Inflammatory macrophage treated with lipopolysaccharide for 4 hours (primary cell): ENCODE results near the gene EIF5.

Source experiments
- DNase-seq: peaks from one replicate; pipeline ENCODE4 v3.0.0-alpha.2; 2020

The EIF5 gene

GRCh38 chr14:103374121-103374520 lies 40.1 kb downstream of the EIF5 start:
- no peak for DNase-seq

GRCh38 chr14:103377522-103378037 lies 43.5 kb downstream of the EIF5 start:
- no peak for DNase-seq

DNA sequence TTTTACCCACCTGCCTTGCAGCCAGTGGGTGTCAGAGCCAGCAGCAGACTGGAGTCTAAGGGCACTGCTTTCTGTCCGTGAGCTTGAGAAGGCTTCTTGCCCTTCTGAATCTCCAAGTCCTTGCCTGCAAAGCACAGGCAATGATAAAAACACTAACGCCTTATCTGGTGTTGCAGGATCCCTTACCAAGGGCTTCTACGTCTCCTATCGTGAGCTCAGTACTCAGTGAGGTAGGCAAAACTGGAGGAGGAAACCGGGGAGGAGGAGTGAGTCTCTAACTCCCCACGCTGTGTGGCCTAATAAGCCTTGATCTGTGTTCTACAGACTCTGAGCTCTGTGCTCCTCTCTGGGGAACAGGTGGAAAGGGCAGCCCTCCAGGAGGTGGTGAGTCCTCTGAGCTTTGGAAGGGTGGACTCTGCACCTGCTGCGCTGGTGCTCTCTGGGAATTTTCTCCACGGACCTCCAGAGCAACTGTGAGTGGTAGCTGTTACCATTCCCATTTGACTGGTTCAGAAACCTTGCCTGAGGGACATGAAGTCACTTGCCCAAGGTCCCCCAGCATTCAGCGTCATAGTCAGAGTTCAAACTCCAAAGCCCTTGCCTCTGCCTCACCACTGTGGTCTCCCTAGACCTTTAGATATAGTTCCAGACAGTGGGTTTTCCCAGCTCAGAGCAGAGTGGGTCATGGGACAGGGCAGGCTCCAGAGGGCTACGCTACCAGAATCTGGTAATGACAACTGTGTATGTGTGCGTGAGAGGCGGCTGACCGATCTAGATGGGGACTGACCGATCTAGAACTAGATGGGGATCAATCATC lies 44.2 kb downstream of the EIF5 start:
- no peak for DNase-seq

DNA sequence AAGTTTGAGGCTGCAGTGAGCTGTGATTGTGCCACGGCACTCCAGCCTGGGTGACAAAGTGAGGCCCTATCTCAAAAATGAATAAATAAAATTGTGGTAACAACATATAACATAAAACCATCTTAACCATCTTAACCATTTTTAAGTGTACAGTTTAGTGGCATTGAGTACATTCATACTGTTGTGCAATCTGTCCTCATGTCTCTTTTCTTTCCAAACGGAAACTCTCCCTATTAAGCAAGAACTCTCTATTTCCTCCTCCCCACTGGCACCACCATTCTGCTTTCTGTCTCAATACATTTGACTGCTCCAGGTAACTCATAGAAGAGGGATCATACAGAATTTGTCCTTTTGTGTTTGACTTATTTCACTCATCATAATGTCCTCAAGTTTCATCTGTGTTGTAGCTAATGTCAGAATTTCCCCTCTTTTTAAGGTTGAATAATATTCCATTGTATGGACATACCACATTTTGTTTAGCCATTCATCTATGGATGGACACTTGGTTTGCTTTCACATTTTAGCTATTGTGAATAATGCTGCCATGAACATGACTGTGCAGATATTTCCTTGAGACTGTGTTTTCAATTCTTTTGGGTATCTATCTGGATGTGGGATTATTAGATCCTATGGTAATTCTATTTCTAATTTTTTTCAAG lies 46.8 kb downstream of the EIF5 start:
- peak; percentile 86 for DNase-seq

DNA sequence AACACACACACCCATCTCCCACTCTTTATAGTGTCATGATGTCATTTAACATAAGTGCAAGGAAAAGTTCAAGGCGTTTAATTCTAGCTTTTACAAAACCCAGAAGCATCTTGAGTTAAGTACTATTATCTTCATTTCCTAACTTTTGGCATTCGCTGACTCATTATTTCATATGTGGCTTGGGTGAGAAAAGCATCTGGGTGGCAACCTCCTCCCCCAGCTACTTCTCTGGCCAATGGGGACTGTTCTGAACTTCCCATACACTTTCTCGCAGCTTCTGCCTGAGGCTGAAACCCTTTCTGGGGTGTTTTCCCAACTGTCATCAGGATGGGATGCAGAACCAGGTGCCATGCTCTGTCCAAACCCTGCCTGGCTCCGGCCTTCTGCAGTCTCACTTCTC lies 48.3 kb downstream of the EIF5 start:
- DNase-seq = peak; percentile 92

GRCh38 chr14:103384450-103385151 lies 50.6 kb downstream of the EIF5 start:
- no peak for DNase-seq

- DNase-seq = peak; percentile 98
Measured at GRCh38 chr14:103385152-103385928, 51.3 kb downstream of the EIF5 start, which contains the start of gene MARK3. TSS of gene MARK3 (plus strand) at chr14:103385415. CDS start at chr14:103386030, 615 bp downstream.

GRCh38 chr14:103385929-103386712 lies 52.1 kb downstream of the EIF5 start:
- DNase-seq = no peak

DNA sequence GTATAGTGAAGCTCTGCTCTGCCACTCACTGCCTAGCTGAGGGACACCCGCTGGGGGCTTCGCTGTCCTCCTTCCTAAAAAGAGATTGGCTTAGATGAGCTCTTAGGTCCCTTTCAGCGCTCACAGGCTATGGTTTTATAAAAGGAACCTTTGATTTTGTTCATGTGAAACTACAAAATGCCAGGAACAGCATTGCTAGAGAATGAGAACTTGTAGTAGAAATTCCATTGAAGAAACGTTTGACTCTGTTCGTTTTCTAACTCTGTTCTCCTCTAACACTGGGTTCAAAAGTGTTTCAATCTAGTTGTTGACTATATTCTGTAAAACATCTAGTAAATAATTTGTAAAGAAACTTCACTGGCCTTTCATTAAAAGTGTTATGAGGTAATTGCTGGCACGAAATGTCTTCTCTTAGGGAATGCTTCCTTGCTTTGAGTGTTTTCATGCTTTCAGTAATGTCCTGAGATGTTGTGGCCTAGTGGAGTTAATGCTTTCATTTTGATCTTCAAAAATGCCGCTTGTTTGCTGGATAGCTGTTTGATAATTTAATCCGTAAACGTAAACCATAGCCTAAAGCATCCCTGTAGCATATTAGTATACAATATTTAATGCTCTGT lies 52.8 kb downstream of the EIF5 start:
- no peak for DNase-seq

DNA sequence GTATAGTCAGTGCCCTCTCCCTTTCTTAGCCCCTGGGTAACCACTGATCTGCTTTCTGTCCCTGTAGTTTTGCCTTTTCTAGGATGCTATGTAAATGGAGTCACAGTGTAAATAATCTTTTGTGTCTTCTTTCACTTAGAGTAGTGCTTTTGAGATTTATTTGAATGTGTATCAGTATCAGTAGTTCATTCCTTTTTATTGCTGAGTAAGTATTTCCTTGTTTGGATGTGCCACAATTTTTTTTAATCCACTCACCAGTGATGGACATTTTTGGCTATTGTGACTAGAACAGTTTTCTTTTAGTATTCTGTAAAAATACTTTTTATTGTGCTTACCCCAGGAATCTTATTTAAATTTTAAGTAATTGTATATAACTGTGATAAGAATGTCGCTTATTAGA lies 54.6 kb downstream of the EIF5 start:
- no peak for DNase-seq

DNA sequence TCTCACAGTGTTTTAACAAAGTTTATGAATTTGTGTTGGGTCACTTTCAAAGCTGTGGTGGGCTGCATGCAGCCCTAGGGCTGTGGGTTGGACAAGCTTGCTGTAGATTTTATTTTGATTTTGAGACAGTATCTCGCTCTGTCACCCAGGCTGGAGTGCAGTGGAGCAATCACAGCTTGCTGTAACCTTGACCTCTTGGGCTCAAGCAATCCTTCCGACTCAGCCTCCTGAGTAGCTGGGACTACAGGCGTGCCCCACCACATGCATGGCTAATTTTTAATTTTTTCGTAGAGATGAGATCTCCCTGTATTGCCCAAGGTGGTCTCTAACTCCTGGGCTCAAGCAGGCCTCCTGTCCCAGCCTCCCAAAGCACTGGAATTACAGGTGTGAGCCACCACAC lies 56.6 kb downstream of the EIF5 start:
- DNase-seq = no peak

- peak; percentile 82 for DNase-seq
Measured at GRCh38 chr14:103391048-103391447, 57.0 kb downstream of the EIF5 start.

DNA sequence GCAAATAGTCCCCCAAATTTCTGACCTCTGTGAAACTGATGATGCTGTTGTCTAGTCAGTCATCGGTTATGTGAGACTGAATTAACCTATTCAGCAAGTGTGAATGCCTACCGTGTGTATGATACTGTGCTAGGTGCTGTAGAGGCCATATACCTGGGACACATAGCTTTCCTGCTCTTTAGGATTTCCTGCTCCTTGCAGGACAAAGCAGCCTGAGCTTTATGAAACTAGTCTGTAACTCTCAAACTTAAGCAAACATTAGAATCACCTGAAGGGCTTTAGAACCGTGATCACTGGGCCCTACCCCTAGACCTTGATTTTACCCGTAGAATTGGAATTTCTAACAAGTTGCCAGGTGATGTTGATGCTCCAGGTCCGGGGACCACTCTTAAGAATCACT lies 58.1 kb downstream of the EIF5 start:
- no peak for DNase-seq

GRCh38 chr14:103392572-103392971 lies 58.5 kb downstream of the EIF5 start:
- no peak for DNase-seq

- peak; percentile 47 for DNase-seq
Measured at GRCh38 chr14:103393070-103393469, 59.0 kb downstream of the EIF5 start.

DNA sequence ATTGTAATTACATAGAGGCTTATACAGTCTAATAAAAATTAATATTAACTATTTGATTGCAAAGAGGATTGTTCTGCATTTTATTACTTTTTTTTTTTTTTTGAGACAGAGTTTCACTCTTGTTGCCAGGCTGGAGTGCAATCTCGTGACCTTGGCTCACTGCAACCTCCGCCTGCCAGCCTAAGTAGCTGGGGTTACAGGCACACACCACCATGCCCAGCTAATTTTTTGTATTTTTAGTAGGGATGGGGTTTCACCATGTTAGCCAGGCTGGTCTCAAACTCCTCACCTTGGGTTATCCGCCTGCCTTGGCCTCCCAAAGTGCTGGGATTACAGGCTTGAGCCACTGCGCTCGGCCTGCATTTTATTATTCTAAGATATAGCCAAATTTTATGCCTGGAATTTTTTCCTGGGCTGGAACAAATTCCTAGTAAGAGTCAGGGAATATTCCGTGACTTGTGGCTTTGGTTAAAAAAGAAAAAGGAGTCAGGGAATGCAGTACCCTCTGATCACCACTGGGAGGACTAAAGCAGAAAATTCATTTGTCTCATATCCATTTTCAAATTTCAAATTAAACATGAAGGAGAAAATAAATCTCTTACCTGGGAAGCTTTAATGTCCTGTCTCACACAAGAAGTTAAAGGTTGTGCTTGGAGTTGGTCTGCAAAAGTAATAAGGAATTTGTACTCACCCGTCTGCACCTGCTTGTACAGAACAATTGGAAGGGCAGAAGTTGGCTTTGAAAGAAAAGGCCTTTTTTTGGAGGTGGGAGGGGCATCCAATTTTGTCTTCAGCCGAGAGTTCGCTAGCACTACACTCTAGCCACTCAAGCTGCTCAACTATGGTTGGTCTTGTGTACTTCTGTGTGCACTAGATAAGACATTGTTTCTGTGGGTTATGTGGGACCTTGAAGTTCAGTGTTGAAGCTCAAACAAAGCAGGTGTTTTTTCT lies 59.9 kb downstream of the EIF5 start:
- peak; percentile 61 for DNase-seq
